SH-SY5Y (cell line): ENCODE data around the gene CLEC16A.

Experiments
- GATA2 ChIP-seq: IDR thresholded peaks from 2 replicates; pipeline ENCODE4 v1.6.1; 2011; ENCODE audit warnings: mild to moderate bottlenecking, low read depth, low read length
- GATA3 ChIP-seq: IDR thresholded peaks from 2 replicates; pipeline ENCODE4 v1.6.1; 2011; ENCODE audit warnings: low read depth, mild to moderate bottlenecking, low read length, moderate library complexity

DNA sequence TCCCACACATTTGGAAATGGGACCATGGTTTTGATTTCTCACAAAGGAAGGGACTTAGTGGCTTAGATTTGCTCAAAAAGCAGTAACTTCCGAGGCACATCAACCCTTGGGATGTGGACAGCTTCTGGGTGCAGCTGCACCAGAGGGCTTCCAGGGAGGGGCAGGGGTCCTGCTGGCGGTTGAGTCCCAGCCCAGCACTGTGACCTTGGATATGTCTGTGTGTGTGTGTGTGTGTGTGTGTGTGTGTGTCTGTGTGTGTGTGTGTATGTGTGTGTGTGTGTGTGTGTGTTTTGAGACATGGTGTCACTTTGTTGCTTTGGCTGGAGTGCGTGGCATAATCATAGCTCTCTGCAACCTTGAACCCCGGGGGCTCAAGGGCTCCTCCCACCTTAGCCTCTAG is 130.8 kb downstream of the CLEC16A start:
- no peak for TF ChIP-seq GATA2
- TF ChIP-seq GATA3 = no peak
